GM18499 (cell line): ENCODE measurements around the gene CAST.
"Not testable (repeated sequence)": the region's sequence is repeated elsewhere in the genome, so short reads cannot be mapped to it uniquely, and the experiment has no call there.

ENCODE experiments used
- ATAC-seq: cut with Tn5 transposase; IDR thresholded peaks from one replicate; pipeline ENCODE4 v1.9.1; 2021; ENCODE audit warnings: moderate number of reproducible peaks; ENCODE audit not compliant: insufficient read depth, unreplicated experiment

The CAST gene

GRCh38 chr5:96768708-96769251 lies 106.6 kb downstream of the CAST start:
- ATAC-seq, result no peak

- no peak for ATAC-seq
These were observed 109.2 kb downstream of the CAST start for GRCh38 chr5:96771395-96771794.

- ATAC-seq, result no peak
These were observed 109.9 kb downstream of the CAST start for GRCh38 chr5:96772111-96772510.

GRCh38 chr5:96772542-96772941 lies 110.4 kb downstream of the CAST start:
- no peak for ATAC-seq

GRCh38 chr5:96775050-96775449 lies 112.9 kb downstream of the CAST start:
- ATAC-seq, result no peak

GRCh38 chr5:96775689-96776088 lies 113.5 kb downstream of the CAST start:
- no peak for ATAC-seq

GRCh38 chr5:96776621-96777020 lies 114.4 kb downstream of the CAST start:
- no peak for ATAC-seq

- no peak for ATAC-seq
These were observed 116.2 kb downstream of the CAST start for GRCh38 chr5:96778409-96778808.

GRCh38 chr5:96780626-96781025 lies 118.5 kb downstream of the CAST start:
- ATAC-seq, result no peak

GRCh38 chr5:96781031-96781971 lies 119.1 kb downstream of the CAST start:
- ATAC-seq, result no peak

- no peak for ATAC-seq
These were observed 121.2 kb downstream of the CAST start for GRCh38 chr5:96783326-96783725.

GRCh38 chr5:96785326-96786109 lies 123.3 kb downstream of the CAST start:
- no peak for ATAC-seq

GRCh38 chr5:96788112-96788749 lies 126.1 kb downstream of the CAST start:
- ATAC-seq, result no peak

- ATAC-seq, result no peak
These were observed 127.7 kb downstream of the CAST start for GRCh38 chr5:96789794-96790330.

GRCh38 chr5:96790961-96791504 lies 128.9 kb downstream of the CAST start:
- ATAC-seq, result no peak

- ATAC-seq, result no peak
These were observed 132.6 kb downstream of the CAST start for GRCh38 chr5:96794757-96795156.

GRCh38 chr5:96795626-96796025 lies 133.4 kb downstream of the CAST start:
- no peak for ATAC-seq

- ATAC-seq, result no peak
These were observed 134.3 kb downstream of the CAST start for GRCh38 chr5:96796434-96796833.

- ATAC-seq, result not testable (repeated sequence)
These were observed 139.5 kb downstream of the CAST start for GRCh38 chr5:96801718-96802117.

- ATAC-seq, result peak; percentile 16
These were observed 145.0 kb downstream of the CAST start for GRCh38 chr5:96807075-96807654.
